Measurements from ENCODE around the gene GRAMD4. TPM values are rescaled to one million over a fixed set of nuclear protein-coding genes. Genes with fewer than 3 reads are reported as not detected.

The GRAMD4 gene
- total and polyA plus RNA-seq, 12 donors = 29.3 to 143 (median 63.9) TPM

DNA sequence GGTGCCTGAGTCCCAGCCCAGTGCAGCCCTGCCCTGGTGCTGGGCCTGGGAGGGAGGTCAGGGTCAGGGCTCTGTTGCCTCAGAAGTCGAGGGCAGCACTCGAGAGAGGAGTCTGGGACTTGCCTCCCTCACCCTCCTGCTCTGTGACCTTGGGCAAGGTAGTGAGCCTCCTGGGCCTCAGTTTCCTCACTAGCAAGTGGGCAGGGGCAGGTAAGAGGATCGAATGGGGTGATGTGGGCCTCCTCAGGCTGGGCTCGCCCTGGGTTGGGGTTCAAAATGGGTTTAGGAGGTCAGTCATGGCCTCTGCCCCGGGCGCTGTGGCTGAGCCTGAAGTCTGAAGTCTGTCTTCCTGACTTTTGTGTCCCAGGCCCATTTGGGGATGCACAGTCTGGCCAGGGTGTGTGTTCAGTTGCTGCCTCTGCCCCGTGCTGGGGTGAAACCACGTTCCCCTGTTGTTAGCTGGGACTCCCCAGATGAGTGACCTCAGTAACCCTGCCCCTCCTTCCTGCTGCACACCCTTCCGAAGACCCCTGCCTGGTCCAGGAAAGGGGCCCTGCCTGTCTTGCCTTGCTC lies 41.8 kb upstream of the GRAMD4 start:
- Histone ChIP-seq H3K27ac (peak overlapping the region; percentile 14 to 92 (median 88)), H3K27me3 (no peaks in the 10 kb centered on the region), H3K4me1 (peaks cover 36 to 83% (median 75%) of the 10 kb centered on the region in 9 donors), H3K36me3 (no peaks in the 10 kb centered on the region), H3K4me3 (peak overlapping the region; percentile 63 to 98 (median 80)), H3K9me3 (no peaks in the 10 kb centered on the region)
- intact Hi-C loops (cut with DNase I) = loop anchor here in 5 of 10 donors (5.0 to 10.0 kb wide), 7 partner anchors 44 to 159 kb away; partner anchors contain the start of genes CERK (in 4 of the 5) and GRAMD4 (in 3 of the 5)
- ATAC-seq (peak in 3 of 8 donors; percentile 9 to 34 (median 25)), DNase-seq (peak in 1 of 2 donors; percentile 18)
- TF ChIP-seq, protein P1, sequence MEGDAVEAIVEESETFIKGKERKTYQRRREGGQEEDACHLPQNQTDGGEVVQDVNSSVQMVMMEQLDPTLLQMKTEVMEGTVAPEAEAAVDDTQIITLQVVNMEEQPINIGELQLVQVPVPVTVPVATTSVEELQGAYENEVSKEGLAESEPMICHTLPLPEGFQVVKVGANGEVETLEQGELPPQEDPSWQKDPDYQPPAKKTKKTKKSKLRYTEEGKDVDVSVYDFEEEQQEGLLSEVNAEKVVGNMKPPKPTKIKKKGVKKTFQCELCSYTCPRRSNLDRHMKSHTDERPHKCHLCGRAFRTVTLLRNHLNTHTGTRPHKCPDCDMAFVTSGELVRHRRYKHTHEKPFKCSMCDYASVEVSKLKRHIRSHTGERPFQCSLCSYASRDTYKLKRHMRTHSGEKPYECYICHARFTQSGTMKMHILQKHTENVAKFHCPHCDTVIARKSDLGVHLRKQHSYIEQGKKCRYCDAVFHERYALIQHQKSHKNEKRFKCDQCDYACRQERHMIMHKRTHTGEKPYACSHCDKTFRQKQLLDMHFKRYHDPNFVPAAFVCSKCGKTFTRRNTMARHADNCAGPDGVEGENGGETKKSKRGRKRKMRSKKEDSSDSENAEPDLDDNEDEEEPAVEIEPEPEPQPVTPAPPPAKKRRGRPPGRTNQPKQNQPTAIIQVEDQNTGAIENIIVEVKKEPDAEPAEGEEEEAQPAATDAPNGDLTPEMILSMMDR (IDR thresholded peaks at IDR 0.05) = no peak
- WGBS, 2 donors = 36 to 37% methylated on average over 9 of the region's 9 CpGs

DNA sequence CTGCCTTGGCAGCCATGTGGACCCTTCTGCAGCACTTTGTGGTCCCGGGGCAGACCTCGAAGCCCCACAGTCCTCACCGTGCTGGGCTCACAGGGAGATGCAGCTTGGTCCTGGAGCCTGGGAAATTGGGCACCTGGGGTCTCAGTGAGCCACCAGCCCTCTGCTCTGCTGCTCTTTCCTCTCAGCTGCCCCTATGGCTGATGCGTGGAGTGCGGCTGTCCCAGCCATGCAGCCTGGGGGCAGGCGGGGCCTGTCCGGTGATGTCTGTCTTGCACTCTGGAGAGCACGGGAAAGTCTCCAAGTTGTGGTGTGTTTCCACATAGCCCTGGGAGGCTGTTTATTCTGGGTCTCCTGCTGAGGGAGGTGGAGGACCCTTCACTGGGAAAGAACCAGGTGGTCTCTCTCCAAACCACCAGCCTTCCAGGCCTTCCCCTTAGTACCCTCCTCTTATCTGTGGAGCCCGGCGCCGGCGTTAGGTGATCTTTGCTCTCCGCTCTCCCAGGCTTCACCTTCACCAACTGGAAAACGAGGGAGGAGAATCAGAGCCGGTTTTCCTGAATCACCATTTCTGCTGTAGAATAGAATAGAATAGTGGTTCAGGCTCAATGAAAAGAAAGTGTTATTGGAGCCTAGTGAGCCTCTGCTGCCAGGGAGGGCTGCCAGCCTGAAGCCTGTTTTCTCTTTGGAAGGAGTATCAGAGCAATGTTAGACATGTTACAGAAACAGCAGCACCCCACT lies 41.2 kb upstream of the GRAMD4 start:
- intact Hi-C loops (cut with DNase I) = loop anchor here in 5 of 10 donors (1.0 to 10.0 kb wide), 8 partner anchors 43 to 158 kb away; partner anchors contain the start of genes CERK (in 4 of the 5) and GRAMD4 (in 3 of the 5)
- Histone ChIP-seq H3K27ac (peak overlapping the region; percentile 14 to 92 (median 88)), H3K4me3 (peak overlapping the region in 8 of 10 donors; percentile 63 to 98 (median 78)), H3K9me3 (no peaks in the 10 kb centered on the region), H3K27me3 (no peaks in the 10 kb centered on the region), H3K4me1 (peaks cover 36 to 80% (median 74%) of the 10 kb centered on the region in 9 donors), H3K36me3 (no peaks in the 10 kb centered on the region)
- peak; percentile 68 to 73 for DNase-seq
- 27 to 41% methylated on average over 15 of the region's 15 CpGs for WGBS, 2 donors
- ATAC-seq = peak; percentile 45 to 75 (median 68)
- TF ChIP-seq, protein P1 (IDR thresholded peaks at IDR 0.05) = peak in 3 of 9 donors; percentile 37 to 45 (median 41)

DNA sequence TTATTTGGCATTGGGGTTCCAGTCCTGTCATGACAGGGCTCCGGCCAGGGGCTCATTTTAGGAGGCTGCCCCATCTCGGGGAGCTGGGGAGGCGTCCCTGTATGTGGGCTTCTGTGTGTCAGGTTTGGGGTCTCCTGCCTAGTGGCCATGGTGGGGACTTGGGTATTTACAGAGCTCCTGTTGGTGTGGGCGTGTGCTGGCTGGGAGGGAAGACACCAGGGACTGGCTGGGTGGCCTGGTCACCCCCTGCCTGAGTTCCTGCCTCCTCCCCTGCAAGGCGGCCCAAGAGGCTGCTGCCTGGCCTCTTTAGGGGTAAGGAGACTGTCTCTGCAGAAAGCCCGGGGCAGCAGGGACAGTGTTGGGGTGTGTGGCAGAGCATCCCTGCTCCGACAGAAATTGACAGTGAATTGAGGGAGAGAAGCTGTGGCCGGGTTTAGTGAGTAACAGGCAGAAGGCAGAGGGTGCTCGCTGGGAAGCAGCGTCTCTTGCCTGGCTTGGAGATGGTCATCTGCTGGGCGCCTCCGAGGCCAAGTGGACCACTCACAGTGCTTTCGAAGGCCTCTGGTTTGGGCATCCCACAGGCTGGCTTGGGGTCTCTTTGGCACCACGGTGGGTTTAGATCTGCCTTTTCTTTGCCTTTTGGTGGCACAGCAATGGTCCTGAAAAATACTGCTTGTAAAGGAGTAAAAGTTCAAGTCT lies 40.3 kb upstream of the GRAMD4 start:
- WGBS, 2 donors = 67 to 72% methylated on average over 14 of the region's 14 CpGs
- intact Hi-C loops (cut with DNase I) = loop anchor here in 5 of 10 donors (1.0 to 10.0 kb wide), 8 partner anchors 42 to 157 kb away; partner anchors contain the start of genes CERK (in 4 of the 5) and GRAMD4 (in 3 of the 5)
- H3K4me1 ChIP-seq = peaks cover 43 to 83% (median 76%) of the 10 kb centered on the region in 9 donors

More for the DNA sequence above, 40.3 kb upstream of the GRAMD4 start:
- peak in 2 of 8 donors; percentile 0 for ATAC-seq
- Histone ChIP-seq H3K27ac (peak overlapping the region; percentile 42 to 92 (median 88)), H3K36me3 (no peaks in the 10 kb centered on the region), H3K4me3 (peak overlapping the region in 5 of 10 donors; percentile 63 to 98 (median 81)), H3K27me3 (no peaks in the 10 kb centered on the region), H3K9me3 (no peaks in the 10 kb centered on the region)
- TF ChIP-seq, protein P1 (IDR thresholded peaks at IDR 0.05) = no peak
- peak in 1 of 2 donors; percentile 17 for DNase-seq
